ENCODE results near the gene PIN4. TPM values are rescaled to one million over a fixed set of nuclear protein-coding genes. Genes with fewer than 3 reads are reported as not detected.

PIN4 gene
- total and polyA plus RNA-seq, 10 of the 15 experiments (the other 5 are each of a cell fraction or from before 2014, with no cell fraction given) = 8.2 to 53.6 (median 33.9) TPM

GRCh38 chrX:72137846-72138495 lies 43.6 kb upstream of the PIN4 start:
- Histone ChIP-seq H3K4me2 (ENCODE audit: control insufficient read depth, insufficient read depth) (no peak overlapping the region), H3K36me3 (ENCODE audit: control insufficient read depth in 2 of 2, insufficient read depth in 2 of 2, low read length in 1 of 2) (no peaks in the 10 kb centered on the region), H3K9ac (ENCODE audit: control insufficient read depth, insufficient read depth, low read length) (no peak overlapping the region), H3K9me3 (replicated peaks; ENCODE audit: control insufficient read depth, insufficient read depth, low read length) (no peaks in the 10 kb centered on the region), H3K27me3 (replicated peaks in 1 of 2; ENCODE audit: control insufficient read depth in 2 of 2, insufficient read depth in 2 of 2, low read length in 1 of 2) (peaks cover 0 to 1% of the 10 kb centered on the region in 2 experiments; a peak in 2 of 4 replicates), H3K4me1 (ENCODE audit: control insufficient read depth, insufficient read depth, low read length) (peaks cover 14% of the 10 kb centered on the region), H3K79me2 (ENCODE audit: control insufficient read depth, insufficient read depth, low read length) (no peaks in the 10 kb centered on the region), H3K4me3 (no peak overlapping the region), H3K27ac (ENCODE audit: control insufficient read depth, insufficient read depth) (no peak overlapping the region), H2AFZ (ENCODE audit: control insufficient read depth, low read depth, low read length) (no peak overlapping the region), H4K20me1 (ENCODE audit: control insufficient read depth, insufficient read depth) (no peaks in the 10 kb centered on the region)
- no peak for DNase-seq (ENCODE audit: low read depth, low spot score)
- CTCF ChIA-PET = no interaction called here
- in situ Hi-C loops (cut with MboI) (no loop called here), intact Hi-C loops (cut with micrococcal nuclease; ENCODE audit: unreplicated experiment) (no loop called here)
- no TSS peak for BruUV-seq (replicated peaks)
- POLR2A ChIA-PET = no interaction called here
- 48% methylated on average over 9 of the region's 9 CpGs for WGBS (ENCODE audit: insufficient coverage, insufficient replicate concordance, low lambda C conversion rate, missing lambda C conversion rate)
- no peak for ATAC-seq
- RAD21 ChIA-PET (ENCODE audit: unreplicated experiment) = no interaction called here
- no peak for TF ChIP-seq DPF2 (IDR thresholded peaks at IDR 0.05)
- no peak for TF ChIP-seq PRDM15 (CRISPR knock-in tag; IDR thresholded peaks at IDR 0.05)
- no peak for TF ChIP-seq SPI1 (IDR thresholded peaks at IDR 0.05; ENCODE audit: borderline replicate concordance, insufficient read depth, low read depth, low read length)
- TF ChIP-seq RELA (IDR thresholded peaks at IDR 0.05; ENCODE audit: borderline replicate concordance, partially characterized antibody) = no peak
- TF ChIP-seq POLR2A (IDR thresholded peaks at IDR 0.05; ENCODE audit: low read depth, low read length) = no peak
- TF ChIP-seq NBN (IDR thresholded peaks at IDR 0.05) = no peak
- no peak for TF ChIP-seq ASH2L (IDR thresholded peaks at IDR 0.05; ENCODE audit: borderline replicate concordance, low read depth)
- TF ChIP-seq USF2 (IDR thresholded peaks at IDR 0.05; ENCODE audit: borderline replicate concordance, low read depth, low read length) = no peak
- FAIRE-seq = no peak
- SMC1A ChIA-PET (ENCODE audit: uncharacterized antibody, unreplicated experiment) = no interaction called here

Data from GM12878 (cell line).